Mesothelial cell of epicardium (in vitro differentiated cells): ENCODE results near the gene REC114. TPM values are rescaled to one million over a fixed set of nuclear protein-coding genes. Genes with fewer than 3 reads are reported as not detected.

Source experiments
- DNase-seq, 2 experiments: peaks; one replicate each; pipeline ENCODE4 v3.0.0; 2021; ENCODE audit warnings: low spot score in 2 of 2; ENCODE audit not compliant: unreplicated experiment in 2 of 2
- H3K27ac Mint-ChIP-seq: 2 replicates; pipeline ENCODE4 v1.8.0; 2021; ENCODE audit warnings: mixed read lengths
- H3K27me3 Mint-ChIP-seq: 2 replicates; pipeline ENCODE4 v1.8.0; 2021; ENCODE audit warnings: low read depth, mixed read lengths
- H3K36me3 Mint-ChIP-seq: 2 replicates; pipeline ENCODE4 v1.8.0; 2021; ENCODE audit warnings: mixed read lengths
- H3K4me1 Mint-ChIP-seq: 2 replicates; pipeline ENCODE4 v1.8.0; 2021; ENCODE audit warnings: mixed read lengths
- H3K4me3 Mint-ChIP-seq: 2 replicates; pipeline ENCODE4 v1.8.0; 2021; ENCODE audit warnings: mild to moderate bottlenecking, moderate library complexity, mixed read lengths
- H3K9me3 Mint-ChIP-seq: 2 replicates; pipeline ENCODE4 v1.8.0; 2021; ENCODE audit warnings: mixed read lengths
- total RNA-seq: library from RNA; stranded (reverse); gene quantifications from 3 replicates; pipeline ENCODE4 v1.2.1, GENCODE V29; 2021
- TF ChIP-seq, protein P1 (sequence below): fragments of 200-600 bp; sonication (generic); IDR thresholded peaks from one replicate; pipeline ENCODE4 v1.5.0; 2021; ENCODE audit warnings: antibody characterized with exemption; ENCODE audit not compliant: unreplicated experiment

REC114 gene
- total RNA-seq, 1 donor from 2014 or later = not detected

DNA sequence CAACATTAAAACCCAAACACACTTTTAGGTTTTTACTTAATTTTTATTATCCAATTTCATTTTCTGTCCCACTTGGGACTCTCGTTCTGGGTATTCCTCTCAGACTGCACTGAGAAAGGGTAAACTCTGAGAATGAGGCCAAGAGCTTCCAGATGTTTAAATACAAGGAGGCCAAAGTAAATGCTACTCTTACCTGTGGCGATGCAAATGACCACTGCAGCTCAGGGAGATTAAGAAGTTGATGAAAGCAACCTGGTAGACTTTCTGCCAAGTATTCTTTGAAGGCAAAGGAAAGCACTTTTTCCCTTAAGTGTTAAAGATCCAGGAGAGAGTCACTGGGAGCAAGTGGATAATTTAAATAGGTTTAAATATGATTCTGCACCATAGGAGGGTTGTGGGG is 151.1 kb downstream of the REC114 start:
- H3K27ac Mint-ChIP-seq = peak overlapping the region; percentile 21
- DNase-seq = no peak
- peaks cover 32% of the 10 kb centered on the region for H3K4me1 Mint-ChIP-seq
- TF ChIP-seq, protein P1, sequence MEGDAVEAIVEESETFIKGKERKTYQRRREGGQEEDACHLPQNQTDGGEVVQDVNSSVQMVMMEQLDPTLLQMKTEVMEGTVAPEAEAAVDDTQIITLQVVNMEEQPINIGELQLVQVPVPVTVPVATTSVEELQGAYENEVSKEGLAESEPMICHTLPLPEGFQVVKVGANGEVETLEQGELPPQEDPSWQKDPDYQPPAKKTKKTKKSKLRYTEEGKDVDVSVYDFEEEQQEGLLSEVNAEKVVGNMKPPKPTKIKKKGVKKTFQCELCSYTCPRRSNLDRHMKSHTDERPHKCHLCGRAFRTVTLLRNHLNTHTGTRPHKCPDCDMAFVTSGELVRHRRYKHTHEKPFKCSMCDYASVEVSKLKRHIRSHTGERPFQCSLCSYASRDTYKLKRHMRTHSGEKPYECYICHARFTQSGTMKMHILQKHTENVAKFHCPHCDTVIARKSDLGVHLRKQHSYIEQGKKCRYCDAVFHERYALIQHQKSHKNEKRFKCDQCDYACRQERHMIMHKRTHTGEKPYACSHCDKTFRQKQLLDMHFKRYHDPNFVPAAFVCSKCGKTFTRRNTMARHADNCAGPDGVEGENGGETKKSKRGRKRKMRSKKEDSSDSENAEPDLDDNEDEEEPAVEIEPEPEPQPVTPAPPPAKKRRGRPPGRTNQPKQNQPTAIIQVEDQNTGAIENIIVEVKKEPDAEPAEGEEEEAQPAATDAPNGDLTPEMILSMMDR = no peak
- no peaks in the 10 kb centered on the region for H3K9me3 Mint-ChIP-seq
- no peak overlapping the region for H3K4me3 Mint-ChIP-seq
- H3K27me3 Mint-ChIP-seq = no peaks in the 10 kb centered on the region
- peaks cover 20% of the 10 kb centered on the region for H3K36me3 Mint-ChIP-seq

DNA sequence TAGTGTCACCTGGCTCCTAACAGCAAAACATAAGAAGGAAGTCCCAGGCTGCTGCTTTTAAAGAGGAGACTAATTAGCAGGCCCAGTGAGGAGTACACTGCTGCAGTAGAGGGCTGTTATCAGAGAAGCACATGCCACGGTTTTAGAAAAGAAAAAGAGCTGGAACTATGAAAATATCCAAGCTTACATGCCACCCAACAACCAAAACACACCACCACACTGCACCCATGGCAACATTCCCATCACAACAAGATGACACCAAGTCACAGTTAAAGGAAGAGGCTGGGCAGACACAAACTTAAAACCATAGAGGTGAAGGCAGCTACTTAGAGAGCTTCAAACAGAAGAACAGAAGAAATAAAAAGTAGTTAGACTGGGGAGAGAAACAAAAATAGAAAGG is 153.2 kb downstream of the REC114 start:
- Mint-ChIP-seq H3K4me3 (no peak overlapping the region), H3K27ac (peak overlapping the region; percentile 27), H3K36me3 (peaks cover 9% of the 10 kb centered on the region), H3K9me3 (no peaks in the 10 kb centered on the region), H3K27me3 (no peaks in the 10 kb centered on the region), H3K4me1 (peaks cover 40% of the 10 kb centered on the region)
- DNase-seq = no peak
- TF ChIP-seq, protein P1 = no peak

DNA sequence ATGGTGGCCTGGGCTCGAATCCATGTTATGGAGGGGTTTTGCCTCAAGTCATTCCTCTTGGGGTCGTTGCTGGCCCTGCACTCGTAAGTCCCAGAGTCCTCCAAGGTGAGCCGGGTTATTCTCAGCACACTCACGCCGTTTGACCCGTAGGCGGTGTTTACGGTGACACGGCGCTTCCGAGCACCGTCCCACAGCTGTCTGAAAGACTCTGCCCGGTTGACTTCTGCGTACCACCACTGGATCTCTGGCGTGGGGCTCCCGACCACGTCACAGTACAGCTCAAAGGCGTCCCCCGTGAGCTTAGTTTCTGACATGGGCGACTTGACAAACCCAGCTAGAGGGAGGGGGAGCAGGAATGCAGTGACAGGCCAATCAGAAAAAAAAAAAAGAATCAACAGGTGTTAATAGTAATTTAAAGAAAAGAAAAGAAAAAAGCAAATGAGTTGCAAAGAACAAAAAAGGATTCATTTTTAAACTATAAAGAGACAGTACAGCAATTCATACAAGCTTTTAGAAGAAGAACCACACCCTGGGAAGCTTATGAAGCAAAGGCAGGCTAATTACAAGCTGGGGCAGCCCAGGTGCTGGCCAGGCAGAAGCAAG is 154.2 kb downstream of the REC114 start:
- DNase-seq = no peak
- TF ChIP-seq, protein P1 = no peak
- Mint-ChIP-seq H3K9me3 (no peaks in the 10 kb centered on the region), H3K4me3 (no peak overlapping the region), H3K36me3 (no peaks in the 10 kb centered on the region), H3K27ac (peak overlapping the region; percentile 40), H3K4me1 (peaks cover 40% of the 10 kb centered on the region), H3K27me3 (no peaks in the 10 kb centered on the region)

DNA sequence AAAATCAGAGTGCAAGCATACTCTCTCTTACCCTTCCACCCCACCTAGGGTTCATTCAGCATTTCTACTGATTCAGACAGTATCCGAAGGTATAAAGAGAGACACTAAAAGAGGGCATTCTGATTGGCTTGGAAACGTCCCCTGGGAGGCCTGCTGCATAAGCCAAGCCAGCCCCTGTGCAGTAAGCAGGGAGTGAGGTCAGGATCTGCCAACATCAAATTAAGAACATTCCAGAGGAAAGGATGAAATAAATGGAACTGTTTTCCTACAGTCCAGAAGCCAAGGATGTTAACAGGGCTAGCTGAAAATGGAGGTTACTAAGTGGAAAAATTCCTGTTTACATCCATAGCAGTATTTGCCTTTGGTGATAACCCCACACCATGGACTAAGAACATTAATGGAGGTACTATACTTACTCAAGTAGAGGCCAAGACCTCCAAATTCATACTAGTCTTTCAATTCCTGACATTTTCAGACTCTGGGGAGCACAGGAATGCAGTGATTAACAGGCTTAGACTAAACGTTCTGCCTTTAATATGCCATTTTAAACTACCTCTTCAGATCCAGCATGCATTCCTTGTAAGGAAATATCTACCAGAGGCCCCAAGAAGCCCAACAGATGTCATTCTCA is 155.7 kb downstream of the REC114 start:
- DNase-seq = no peak
- Mint-ChIP-seq H3K36me3 (no peaks in the 10 kb centered on the region), H3K27ac (peak overlapping the region; percentile 48), H3K27me3 (no peaks in the 10 kb centered on the region), H3K9me3 (no peaks in the 10 kb centered on the region), H3K4me3 (no peak overlapping the region), H3K4me1 (peaks cover 34% of the 10 kb centered on the region)
- TF ChIP-seq, protein P1 = no peak

DNA sequence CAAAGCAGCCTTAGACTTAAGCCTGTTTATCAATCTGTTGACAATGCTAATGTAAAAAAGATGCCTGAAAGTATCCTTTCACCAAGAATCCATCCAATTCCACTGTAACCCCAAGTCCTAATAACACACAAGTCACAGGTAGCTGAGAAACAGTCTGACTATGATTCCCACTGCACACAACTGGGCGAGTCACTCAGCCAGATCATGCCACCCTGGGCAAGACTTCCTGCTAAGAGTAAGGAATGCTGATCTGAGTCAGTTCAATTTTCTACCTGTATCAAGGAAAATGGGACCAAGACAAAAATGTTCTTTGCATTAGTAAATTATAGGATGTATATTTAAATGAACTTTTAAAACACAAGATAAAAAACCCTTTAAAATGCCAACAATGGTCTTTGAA is 157.0 kb downstream of the REC114 start:
- DNase-seq = no peak
- Mint-ChIP-seq H3K36me3 (no peaks in the 10 kb centered on the region), H3K27ac (peak overlapping the region; percentile 48), H3K4me3 (no peak overlapping the region), H3K9me3 (no peaks in the 10 kb centered on the region), H3K27me3 (no peaks in the 10 kb centered on the region), H3K4me1 (peaks cover 32% of the 10 kb centered on the region)
- TF ChIP-seq, protein P1 = no peak
